Measurements from ENCODE around the gene PSMG1.
"Not testable (repeated sequence)": the region's sequence is repeated elsewhere in the genome, so short reads cannot be mapped to it uniquely, and the experiment has no call there.

The PSMG1 gene

GRCh38 chr21:39183272-39184049 lies at the start of gene PSMG1:
TSS of gene PSMG1 (minus strand) at chr21:39183451. CDS start at chr21:39183385, 66 bp downstream.
- peak; percentile 94 to 96 for DNase-seq (ENCODE audit: low read depth in 2 of 2)

GRCh38 chr21:39232861-39233291 lies 49.6 kb upstream of the PSMG1 start:
- no peak for DNase-seq (ENCODE audit: low read depth in 2 of 2)

- no peak for DNase-seq (ENCODE audit: low read depth in 2 of 2)
Observed at GRCh38 chr21:39224930-39225329, 41.7 kb upstream of the PSMG1 start.

- DNase-seq (ENCODE audit: low read depth in 2 of 2), result no peak
Observed at GRCh38 chr21:39221997-39222486, 38.8 kb upstream of the PSMG1 start.

- DNase-seq (ENCODE audit: low read depth in 2 of 2), result no peak
Observed at GRCh38 chr21:39221282-39221996, 38.2 kb upstream of the PSMG1 start.

GRCh38 chr21:39220875-39221274 lies 37.6 kb upstream of the PSMG1 start:
- DNase-seq (ENCODE audit: low read depth in 2 of 2), result not testable (repeated sequence)

GRCh38 chr21:39220150-39220549 lies 36.9 kb upstream of the PSMG1 start:
- no peak for DNase-seq (ENCODE audit: low read depth in 2 of 2)

- DNase-seq (ENCODE audit: low read depth in 2 of 2), result no peak
Observed at GRCh38 chr21:39218082-39218409, 34.8 kb upstream of the PSMG1 start.

- no peak for DNase-seq (ENCODE audit: low read depth in 2 of 2)
Observed at GRCh38 chr21:39217356-39218081, 34.3 kb upstream of the PSMG1 start.

- DNase-seq (ENCODE audit: low read depth in 2 of 2), result no peak
Observed at GRCh38 chr21:39216290-39216689, 33.0 kb upstream of the PSMG1 start.

GRCh38 chr21:39215078-39215477 lies 31.8 kb upstream of the PSMG1 start:
- no peak for DNase-seq (ENCODE audit: low read depth in 2 of 2)

GRCh38 chr21:39209334-39209688 lies 26.1 kb upstream of the PSMG1 start:
- no peak for DNase-seq (ENCODE audit: low read depth in 2 of 2)

GRCh38 chr21:39208624-39209333 lies 25.5 kb upstream of the PSMG1 start:
- no peak for DNase-seq (ENCODE audit: low read depth in 2 of 2)

GRCh38 chr21:39204134-39204533 lies 20.9 kb upstream of the PSMG1 start:
- DNase-seq (ENCODE audit: low read depth in 2 of 2), result no peak

GRCh38 chr21:39198800-39199199 lies 15.5 kb upstream of the PSMG1 start:
- no peak for DNase-seq (ENCODE audit: low read depth in 2 of 2)

- DNase-seq (ENCODE audit: low read depth in 2 of 2), result no peak
Observed at GRCh38 chr21:39197448-39198233, 14.4 kb upstream of the PSMG1 start.

- DNase-seq (ENCODE audit: low read depth in 2 of 2), result no peak
Observed at GRCh38 chr21:39196838-39197237, 13.6 kb upstream of the PSMG1 start.

GRCh38 chr21:39196310-39196709 lies 13.1 kb upstream of the PSMG1 start:
- DNase-seq (ENCODE audit: low read depth in 2 of 2), result no peak

GRCh38 chr21:39193380-39193779 lies 10.1 kb upstream of the PSMG1 start:
- DNase-seq (ENCODE audit: low read depth in 2 of 2), result no peak

GRCh38 chr21:39189857-39190604 lies 6.8 kb upstream of the PSMG1 start:
- DNase-seq (ENCODE audit: low read depth in 2 of 2), result no peak

Measured in stimulated activated CD4-positive, alpha-beta T cell treated with anti-CD3 and anti-CD28 coated beads, Interleukin-1b, Interleukin-23, amount 100 ng/mL, for 4 hours (primary cell).